Left lung (tissue), 14 donors: ENCODE measurements around the gene PRR33. TPM values are rescaled to one million over a fixed set of nuclear protein-coding genes. Genes with fewer than 3 reads are reported as not detected.
"Not testable (repeated sequence)": the region's sequence is repeated elsewhere in the genome, so short reads cannot be mapped to it uniquely, and the experiment has no call there.

ENCODE experiments used
- ATAC-seq: fragments of 200-7000 bp; cut with Tn5 transposase; one replicate; pipeline ENCODE4 v1.9.1; 2020; ENCODE audit warnings: moderate library complexity
- DNase-seq, 4 donors: peaks; one replicate each; pipeline ENCODE4 v3.0.0-alpha.2; 2013 to 2020
- H3K27ac ChIP-seq, 2 donors: fragments of 200-600 bp; sonication (generic) in 1 of 2; one replicate each; pipeline versions ENCODE4 v1.5.0 to v1.8.0; 2020 to 2021
- H3K27me3 ChIP-seq, 2 donors: fragments of 200-600 bp; sonication (generic) in 1 of 2; one replicate each; pipeline versions ENCODE4 v1.5.0 to v1.8.0; 2020 to 2021
- H3K36me3 ChIP-seq, 2 donors: fragments of 200-600 bp; sonication (generic) in 1 of 2; one replicate each; pipeline versions ENCODE4 v1.5.0 to v1.8.0; 2020 to 2021
- H3K4me1 ChIP-seq, 2 donors: fragments of 200-600 bp; one replicate each; pipeline ENCODE4 v1.8.0; 2021
- H3K4me3 ChIP-seq, 2 donors: fragments of 200-600 bp; sonication (generic) in 1 of 2; one replicate each; pipeline versions ENCODE4 v1.5.0 to v1.8.0; 2020 to 2021; ENCODE audit warnings: mild to moderate bottlenecking in 1 of 2
- H3K9me3 ChIP-seq, 2 donors: fragments of 200-600 bp; sonication (generic) in 1 of 2; one replicate each; pipeline versions ENCODE4 v1.5.0 to v1.8.0; 2020 to 2021
- CTCF ChIP-seq, 2 donors: fragments of 200-600 bp; sonication (generic) in 1 of 2; IDR thresholded peaks; one replicate each; pipeline versions ENCODE4 v1.5.0 to v1.8.0; 2021; ENCODE audit warnings: antibody characterized with exemption in 2 of 2
- intact Hi-C, 2 donors: fragments of 100-400 bp; cut with DNase I; formaldehyde crosslinking; loops; one replicate each; pipeline versions ENCODE4 v1.11.2 to v1.14.2; 2022
- long read RNA-seq, 12 donors: library from polyadenylated mRNA in 2 of 12; unstranded in 2 of 12; transcript quantifications; one replicate each; pipeline ENCODE4 v2.0.0 and lab custom pipeline, GENCODE V29; 2019 to 2026
- polyA plus RNA-seq, 6 donors: library from polyadenylated mRNA; unstranded; fragments of 120-200 nt; gene quantifications; one replicate each; pipeline ENCODE4 v1.2.1, GENCODE V29; 2013; ENCODE audit not compliant: insufficient read length in 6 of 6
- total RNA-seq, 2 donors: library from RNA; stranded (reverse); fragmentation: NEBNext Ultra II Directional; extraction: Animal tissue kit (Norgen Biotek cat#: 25700); gene quantifications; one replicate each; pipeline ENCODE4 v1.2.1, GENCODE V29; 2021
- donor health status: DM: no; HTN: yes; CAD: no.
- donor health status: DM: no; HTN: no; CAD: no.

PRR33 gene
- total RNA-seq (not detected), polyA plus RNA-seq (under 1 TPM; 0.05 to 0.15 (median 0.11) TPM)
- long read RNA-seq, donor 1: 0 reads
- long read RNA-seq, donor 2, partial matches to known transcripts: 0 of 1 reads
- long read RNA-seq, donor 2, other reads (novel, unspliced or antisense): 0 of 1 reads
- long read RNA-seq, donor 3, partial matches to known transcripts: 0 of 4 reads
- long read RNA-seq, donor 3, other reads (novel, unspliced or antisense): 0 of 4 reads
- long read RNA-seq, donor 4: 0 reads
- long read RNA-seq, donor 5, partial matches to known transcripts: 0 of 3 reads
- long read RNA-seq, donor 5, other reads (novel, unspliced or antisense): 0 of 3 reads
- long read RNA-seq, donor 6, partial matches to known transcripts: 0 of 1 reads
- long read RNA-seq, donor 6, other reads (novel, unspliced or antisense): 0 of 1 reads
- long read RNA-seq, donor 7: 0 reads
- long read RNA-seq, donor 8, partial matches to known transcripts: 0 of 3 reads
- long read RNA-seq, donor 8, other reads (novel, unspliced or antisense): 0 of 3 reads
- long read RNA-seq, donor 9: 0 reads
- long read RNA-seq, donor 10: 0 reads
- long read RNA-seq, donor 11: 0 reads
- long read RNA-seq, donor 12: 0 reads

DNA sequence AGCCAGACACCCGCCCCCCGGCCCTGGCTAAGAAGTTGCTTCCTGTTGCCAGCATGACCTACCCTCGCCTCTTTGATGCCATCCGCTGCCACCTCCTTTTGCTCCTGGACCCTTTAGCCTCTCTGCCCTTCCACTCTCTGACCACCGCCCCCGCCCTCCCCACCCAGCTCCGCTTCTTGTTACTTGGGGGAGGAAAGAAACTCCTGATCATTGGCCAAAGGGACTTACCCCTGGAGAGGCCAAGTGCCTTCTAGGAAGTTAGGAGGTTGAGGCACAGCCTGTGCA, at the start of gene PRR33:
Gene PRR33, minus strand, starts transcription at position 65 of the 285 bp plus-strand sequence. CDS start 1,311 bp downstream, outside the sequence.
- intact Hi-C loops: no loop called here
- no peak for ATAC-seq
- TF ChIP-seq CTCF (IDR thresholded peaks at IDR 0.05): no peak
- H3K4me3 ChIP-seq: no peak within 1 kb of the TSS
- no peaks in the 10 kb centered on the region for H3K9me3 ChIP-seq
- H3K27me3 ChIP-seq: peaks cover 0 to 30% of the 10 kb centered on the region in 2 donors
- H3K4me1 ChIP-seq: peaks cover 0 to 27% of the 10 kb centered on the region in 2 donors
- no peak within 1 kb of the TSS for H3K27ac ChIP-seq
- no peak for DNase-seq
- H3K36me3 ChIP-seq: peaks cover 0 to 28% of the 10 kb centered on the region in 2 donors

DNA sequence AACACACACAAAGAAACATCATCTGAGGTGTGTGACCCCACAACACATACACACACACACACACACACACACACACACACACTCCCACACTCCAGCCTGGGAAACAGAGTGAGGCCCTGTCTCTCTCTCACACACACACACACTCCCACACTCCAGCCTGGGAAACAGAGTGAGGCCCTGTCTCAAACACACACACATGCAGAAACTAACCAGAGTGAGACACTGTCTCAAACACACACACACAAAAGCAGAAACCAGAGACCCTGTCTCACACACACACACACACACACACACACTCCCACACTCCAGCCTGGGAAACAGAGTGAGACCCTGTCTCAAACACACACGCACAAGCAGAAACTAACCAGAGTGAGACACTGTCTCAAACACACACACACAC, 48.1 kb upstream of the PRR33 start:
- peaks cover 0 to 13% of the 10 kb centered on the region in 2 donors for H3K27me3 ChIP-seq
- not testable (repeated sequence) for H3K36me3 ChIP-seq, H3K4me3 ChIP-seq, H3K27ac ChIP-seq, H3K4me1 ChIP-seq, H3K9me3 ChIP-seq
- intact Hi-C loops: loop anchor here in 1 of 2 donors (5.0 kb wide), 1 partner anchor 42 kb away; no protein-coding TSS in a partner anchor
- ATAC-seq (peak; percentile 48), DNase-seq (peak in 1 of 4 donors; percentile 6)

DNA sequence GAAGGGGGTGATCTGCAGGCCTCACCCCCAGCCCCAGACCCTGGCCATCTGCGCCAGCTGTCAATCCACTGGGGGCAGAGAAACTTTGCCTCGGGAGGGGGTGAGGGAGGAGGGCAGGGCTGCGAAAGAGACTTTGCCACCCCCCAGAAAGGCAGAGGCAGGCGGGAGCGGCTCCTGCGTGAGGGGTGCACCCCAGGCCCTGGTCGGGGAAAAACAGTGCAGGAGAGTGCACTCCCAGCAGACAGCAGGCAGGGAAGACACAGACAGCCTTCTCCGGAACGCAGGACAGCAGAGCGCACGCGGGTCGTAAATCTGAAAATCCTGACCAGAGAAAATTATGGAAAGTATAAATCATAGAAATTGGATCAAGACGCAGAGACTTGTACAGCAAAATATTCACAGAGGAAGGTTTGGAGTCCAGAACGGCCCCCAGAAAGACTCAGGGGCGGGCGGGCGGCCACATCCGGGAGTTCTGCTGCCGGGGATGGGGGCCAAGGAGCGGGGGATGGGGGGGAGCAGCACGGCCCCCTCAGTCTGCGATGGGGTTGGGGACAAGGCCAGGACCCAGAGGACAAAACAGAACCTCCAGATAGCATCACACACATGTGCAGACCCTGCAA, 47.4 kb upstream of the PRR33 start:
- peaks cover 4 to 6% of the 10 kb centered on the region in 2 donors for H3K4me1 ChIP-seq
- H3K27ac ChIP-seq: no peak overlapping the region
- peak; percentile 26 for ATAC-seq
- no peaks in the 10 kb centered on the region for H3K9me3 ChIP-seq
- peak in 3 of 4 donors; percentile 30 to 57 (median 34) for DNase-seq
- H3K27me3 ChIP-seq: peaks cover 0 to 13% of the 10 kb centered on the region in 2 donors
- no peak overlapping the region for H3K4me3 ChIP-seq
- intact Hi-C loops: no loop called here
- no peak for TF ChIP-seq CTCF (IDR thresholded peaks at IDR 0.05)
- no peaks in the 10 kb centered on the region for H3K36me3 ChIP-seq

GRCh38 chr11:1938343-1939005, 46.8 kb upstream of the PRR33 start:
- no peaks in the 10 kb centered on the region for H3K9me3 ChIP-seq
- intact Hi-C loops: no loop called here
- peaks cover 0 to 13% of the 10 kb centered on the region in 2 donors for H3K27me3 ChIP-seq
- ATAC-seq (no peak), DNase-seq (peak in 2 of 4 donors; percentile 31 to 55)
- no peaks in the 10 kb centered on the region for H3K36me3 ChIP-seq
- H3K27ac ChIP-seq: no peak overlapping the region
- no peak overlapping the region for H3K4me3 ChIP-seq
- TF ChIP-seq CTCF (IDR thresholded peaks at IDR 0.05): no peak
- H3K4me1 ChIP-seq: peaks cover 4 to 6% of the 10 kb centered on the region in 2 donors

DNA sequence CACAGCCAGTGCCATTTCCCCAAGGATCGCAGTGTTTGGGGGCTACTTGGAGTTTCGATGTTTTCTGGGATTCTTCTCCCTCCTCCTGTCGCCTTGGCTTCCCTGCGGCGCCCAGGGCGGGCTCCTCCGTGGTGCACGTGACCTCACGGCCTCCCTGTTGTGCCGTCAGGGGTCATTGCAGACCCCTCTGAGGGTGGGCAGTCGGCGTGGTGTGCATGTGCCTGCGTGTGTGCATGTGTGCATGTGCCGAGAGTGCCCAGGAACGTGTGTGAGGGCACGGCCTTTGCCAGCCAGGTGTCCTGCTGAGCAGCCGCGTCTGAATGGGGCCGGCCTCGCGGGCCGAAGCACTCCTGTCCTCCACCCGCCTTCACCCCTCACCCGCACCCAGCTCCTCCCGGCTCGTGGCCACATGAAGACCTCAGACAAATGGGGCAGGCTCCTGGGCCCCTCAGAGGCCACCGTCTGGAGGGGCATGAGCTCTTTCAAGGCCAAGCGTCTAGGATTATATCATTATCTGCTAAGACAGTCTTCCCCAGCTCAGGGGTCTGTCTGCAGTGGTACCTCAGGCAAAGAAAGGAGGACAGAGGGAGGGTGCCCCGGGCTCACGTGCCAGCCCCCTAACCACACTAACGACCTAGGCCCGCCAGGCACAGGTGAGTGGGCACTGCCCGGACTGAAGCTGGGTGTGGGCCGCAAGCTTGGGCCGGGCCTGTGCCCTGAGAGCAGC, 46.1 kb upstream of the PRR33 start:
- no peaks in the 10 kb centered on the region for H3K36me3 ChIP-seq
- H3K4me3 ChIP-seq: no peak overlapping the region
- H3K9me3 ChIP-seq: no peaks in the 10 kb centered on the region
- intact Hi-C loops: no loop called here
- ATAC-seq (no peak), DNase-seq (peak in 2 of 4 donors; percentile 30 to 62)
- H3K27ac ChIP-seq: no peak overlapping the region
- H3K4me1 ChIP-seq: peaks cover 4 to 6% of the 10 kb centered on the region in 2 donors
- peaks cover 0 to 13% of the 10 kb centered on the region in 2 donors for H3K27me3 ChIP-seq
- TF ChIP-seq CTCF (IDR thresholded peaks at IDR 0.05): no peak
